Activated T-cell treated with anti-CD3 and anti-CD28 coated beads for 24 hours (primary cell): ENCODE results near the gene AOAH.
"Not testable (repeated sequence)": the region's sequence is repeated elsewhere in the genome, so short reads cannot be mapped to it uniquely, and the experiment has no call there.

Experiments
- DNase-seq: peaks from one replicate; pipeline ENCODE4 v3.0.0-alpha.2; 2020; ENCODE audit warnings: low read depth

The AOAH gene

DNA sequence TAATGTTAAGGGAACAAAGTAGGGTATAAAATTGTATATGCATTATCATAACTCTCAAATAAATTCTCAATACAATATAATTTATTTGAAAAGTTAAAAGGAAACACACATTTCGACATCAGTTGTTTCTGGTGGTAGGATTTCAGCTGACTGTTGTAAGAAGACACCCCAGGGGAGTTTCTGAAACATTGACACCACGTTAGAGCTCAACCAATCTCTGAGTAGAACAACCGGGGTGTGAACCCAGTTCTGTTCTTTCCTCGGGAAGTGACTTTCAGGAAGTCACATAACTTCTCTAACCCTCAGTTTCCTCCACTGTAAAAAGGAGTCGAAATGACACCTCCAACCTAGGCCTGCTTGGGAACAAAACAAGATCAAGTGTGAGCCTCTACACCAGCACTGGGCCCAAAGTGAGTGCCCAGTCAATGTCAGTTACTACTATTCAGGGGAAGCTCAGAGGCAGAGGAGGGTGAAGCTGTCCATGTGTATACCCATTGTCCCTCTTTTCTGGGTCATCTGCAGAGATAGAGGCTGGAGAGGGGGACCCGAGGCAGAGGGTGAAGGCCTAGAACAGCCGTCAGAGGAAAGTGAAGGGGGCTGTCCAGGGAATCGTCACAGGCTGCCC lies 67.1 kb downstream of the AOAH start:
- DNase-seq: no peak

DNA sequence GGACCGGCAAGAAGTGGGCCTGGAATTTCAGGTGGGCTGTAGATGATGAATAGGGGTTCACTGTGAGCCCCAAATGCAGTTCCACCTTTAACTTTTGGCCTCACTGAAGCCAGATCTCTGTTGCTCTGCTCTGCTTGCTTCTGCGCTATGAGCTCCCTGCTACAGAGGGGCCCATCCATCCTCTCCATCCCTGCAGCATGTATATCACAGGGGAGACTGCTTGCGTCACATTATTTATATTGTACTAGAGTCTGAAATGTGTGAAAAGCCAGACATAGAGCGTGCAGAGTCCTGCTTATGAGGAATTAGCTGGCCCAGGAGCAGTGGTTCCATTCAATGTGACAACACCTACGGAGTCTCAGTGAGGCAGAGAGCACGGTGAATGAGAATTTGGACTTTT lies 69.9 kb downstream of the AOAH start:
- no peak for DNase-seq

GRCh38 chr7:36653663-36654355 lies 70.5 kb downstream of the AOAH start:
- DNase-seq: no peak

DNA sequence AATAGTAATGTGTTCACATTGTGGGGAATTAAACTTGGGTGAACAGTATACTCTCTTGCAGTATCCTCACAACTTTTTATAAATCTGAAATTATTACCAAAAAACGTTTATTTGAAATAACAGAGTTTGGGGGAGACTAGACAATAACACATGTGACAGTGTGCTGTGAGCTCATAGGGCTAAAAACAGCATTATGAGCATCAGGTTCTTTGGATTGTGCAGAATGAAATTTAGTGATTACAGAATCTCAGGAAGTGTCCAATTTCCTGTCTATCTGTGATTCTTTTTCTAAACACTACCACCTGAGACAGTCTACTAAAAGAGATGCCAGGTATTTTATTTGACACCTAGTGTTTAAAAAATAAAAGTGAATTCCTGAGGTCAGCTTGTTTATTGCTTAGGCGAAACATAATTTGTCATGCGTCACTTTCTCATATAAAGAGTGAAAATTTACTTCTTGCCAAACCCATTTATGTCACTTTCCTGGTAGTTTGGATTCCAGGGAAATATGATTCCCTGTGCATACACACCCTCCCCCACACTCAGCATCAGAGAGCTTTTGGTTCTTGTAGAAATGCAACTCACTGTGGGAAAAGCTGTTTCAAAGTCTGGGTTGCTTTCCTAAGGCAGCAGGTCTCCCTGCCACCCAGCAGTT lies 71.2 kb downstream of the AOAH start:
- DNase-seq: no peak

DNA sequence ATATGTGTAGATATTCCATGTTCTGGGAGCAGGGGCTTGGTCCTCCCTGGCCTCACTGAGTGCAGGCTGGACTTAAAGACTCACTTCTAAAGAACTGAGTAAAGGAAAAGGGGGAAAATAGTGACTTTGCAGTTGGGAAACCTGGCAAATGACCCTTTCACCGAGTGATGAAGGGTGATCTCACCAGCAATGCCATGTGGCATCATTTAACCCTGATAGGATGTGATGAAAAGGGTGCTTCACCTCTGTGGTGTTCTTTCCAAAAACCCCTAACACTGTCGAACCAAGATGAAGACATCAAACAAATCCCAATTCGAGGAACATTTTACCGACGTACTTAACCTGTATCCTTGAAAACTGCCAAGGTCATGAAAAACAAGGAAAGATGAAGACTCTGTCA lies 71.9 kb downstream of the AOAH start:
- no peak for DNase-seq

DNA sequence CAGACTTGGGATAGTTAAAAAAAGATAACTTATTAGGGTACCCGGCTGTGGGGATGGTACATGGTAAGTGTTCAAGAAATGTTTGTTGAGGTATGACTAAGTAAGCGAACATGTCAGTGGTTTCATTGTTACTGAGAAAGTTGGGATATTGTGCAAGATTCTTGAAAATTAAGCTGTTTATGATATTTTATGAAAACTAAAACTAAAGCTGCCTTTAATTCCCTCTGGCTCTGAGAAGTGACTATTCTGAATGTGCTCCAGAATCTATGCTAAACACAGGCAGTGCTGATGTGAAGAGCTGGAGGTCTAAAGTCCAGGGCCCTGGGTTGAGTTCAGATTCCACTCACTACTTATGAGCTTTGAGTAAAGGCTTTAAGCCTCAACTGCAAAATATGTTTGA lies 72.9 kb downstream of the AOAH start:
- DNase-seq: no peak

DNA sequence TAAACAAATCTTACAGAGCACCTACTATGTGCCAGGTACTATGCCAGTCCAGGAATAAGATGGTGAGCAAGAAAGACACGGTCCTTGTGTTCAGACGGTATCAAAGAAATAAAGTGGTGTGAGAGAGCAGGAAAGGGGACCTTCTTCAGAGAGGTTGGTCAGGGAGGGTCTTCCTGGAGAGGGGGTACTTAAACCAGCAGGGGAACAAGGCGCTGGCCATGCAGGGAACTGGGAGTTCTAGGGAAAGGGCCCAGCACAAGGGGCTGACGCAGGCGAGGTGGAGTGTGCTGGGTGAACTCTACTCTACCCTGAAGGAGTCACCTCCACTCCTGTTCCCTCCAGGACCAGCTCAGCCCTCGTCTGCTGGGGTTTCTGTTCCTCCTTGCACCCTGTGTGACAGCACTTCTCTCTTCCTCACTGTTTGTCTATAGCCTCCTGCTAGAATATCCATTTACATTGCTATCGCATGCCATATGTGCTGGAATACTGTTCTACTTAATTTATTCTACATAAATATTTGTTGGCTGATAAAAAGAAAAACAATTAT lies 73.5 kb downstream of the AOAH start:
- no peak for DNase-seq

- DNase-seq: no peak
These were observed 74.0 kb downstream of the AOAH start for GRCh38 chr7:36650320-36650719.

DNA sequence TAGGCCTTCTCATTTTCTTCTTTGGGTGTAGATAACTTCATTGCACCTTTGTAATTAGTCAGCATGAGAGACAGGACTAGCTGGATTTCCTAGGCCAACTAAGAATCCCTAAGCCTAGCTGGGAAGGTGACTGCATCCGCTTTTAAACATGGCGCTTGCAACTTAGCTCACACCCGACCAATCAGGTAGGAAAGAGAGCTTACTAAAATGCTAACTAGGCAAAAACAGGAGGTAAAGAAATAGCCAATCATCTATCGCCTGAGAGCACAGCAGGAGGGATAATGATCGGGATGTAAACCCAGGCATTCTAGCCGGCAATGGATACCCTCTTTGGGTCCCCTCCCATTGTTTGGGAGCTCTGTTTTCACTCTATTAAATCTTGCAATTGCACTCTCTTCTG lies 75.0 kb downstream of the AOAH start:
- not testable (repeated sequence) for DNase-seq

DNA sequence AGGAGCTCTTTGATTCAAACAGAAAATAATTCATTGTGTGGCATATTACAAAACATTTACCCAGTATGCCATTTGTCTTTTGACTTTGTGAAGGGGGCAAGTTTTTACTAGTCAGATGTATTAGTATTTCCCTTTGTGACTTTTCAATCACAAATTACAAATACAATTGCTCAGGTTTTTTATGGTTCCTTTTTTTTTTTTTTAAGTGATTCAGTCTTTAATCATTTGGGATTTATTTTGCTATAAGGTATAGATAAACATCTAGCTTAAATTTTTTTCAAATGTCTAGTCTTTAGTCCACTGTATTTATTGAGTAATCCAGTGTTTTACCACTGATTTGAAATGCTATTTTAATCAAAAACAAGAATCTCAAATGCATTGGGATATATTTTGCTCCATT lies 75.9 kb downstream of the AOAH start:
- DNase-seq: no peak

DNA sequence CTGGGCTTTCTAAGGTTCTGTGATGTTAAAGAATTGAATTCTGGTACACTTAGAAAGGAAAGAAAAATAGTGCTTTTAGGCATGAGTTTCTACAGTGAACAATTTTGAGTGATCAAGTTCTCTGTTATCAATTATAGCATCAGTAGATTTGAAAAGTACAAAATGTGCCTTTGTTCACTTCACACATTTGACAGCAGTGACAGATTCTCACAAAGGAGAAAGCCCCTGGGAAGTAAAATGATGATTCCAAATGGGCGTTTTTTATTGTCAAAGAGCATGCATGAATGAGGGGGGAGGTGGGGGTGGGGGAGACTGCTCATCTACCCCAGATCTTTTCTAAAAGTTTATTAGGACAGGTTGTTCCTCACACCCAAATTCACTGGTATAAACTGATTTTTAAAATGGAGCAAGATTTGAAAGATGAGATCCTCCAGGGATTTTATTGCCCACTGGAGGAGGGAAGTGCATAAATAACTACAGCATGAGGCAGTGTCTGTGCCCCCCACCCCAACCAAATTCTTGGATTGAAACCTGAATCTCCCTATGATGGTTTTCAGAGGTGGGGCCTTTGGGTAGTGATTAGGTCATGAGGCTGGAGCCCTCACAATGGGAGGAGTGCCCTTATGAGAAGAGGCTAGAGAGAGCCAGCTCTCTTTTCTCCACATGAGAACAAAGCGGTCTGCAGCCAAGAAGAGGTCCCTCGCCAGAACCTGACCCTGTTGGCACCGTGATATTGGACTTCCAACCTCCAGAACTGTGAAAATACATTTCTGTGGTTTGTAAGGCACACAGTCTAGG lies 79.5 kb downstream of the AOAH start:
- DNase-seq: no peak

- DNase-seq: no peak
These were observed 81.9 kb downstream of the AOAH start for GRCh38 chr7:36642414-36642813.

- no peak for DNase-seq
These were observed 82.3 kb downstream of the AOAH start for GRCh38 chr7:36642010-36642409.

- no peak for DNase-seq
These were observed 83.6 kb downstream of the AOAH start for GRCh38 chr7:36640682-36641081.

- DNase-seq: peak; percentile 7
These were observed 84.5 kb downstream of the AOAH start for GRCh38 chr7:36639826-36640225.

GRCh38 chr7:36638586-36639263 lies 85.6 kb downstream of the AOAH start:
- DNase-seq: no peak

GRCh38 chr7:36638140-36638539 lies 86.2 kb downstream of the AOAH start:
- DNase-seq: no peak

DNA sequence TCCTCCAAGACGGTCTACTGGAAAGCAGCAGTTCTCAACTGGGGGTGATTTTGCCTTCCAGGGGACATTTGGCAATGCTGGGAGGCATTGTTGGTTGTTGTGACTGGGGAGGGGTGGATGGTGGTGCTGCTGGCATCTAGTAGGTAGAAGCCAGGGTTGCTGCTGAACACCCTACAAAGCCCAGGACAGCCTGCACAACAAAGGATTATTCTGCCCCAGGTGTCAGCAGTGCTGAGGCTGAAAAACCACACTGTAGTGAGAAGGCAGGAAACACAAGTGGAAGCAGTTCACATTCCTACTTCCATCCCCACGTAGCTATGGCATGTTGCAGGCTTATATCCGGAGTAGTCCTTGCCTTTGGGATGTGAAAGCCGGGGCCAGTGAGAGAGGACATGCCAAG lies 86.9 kb downstream of the AOAH start:
- no peak for DNase-seq

GRCh38 chr7:36636126-36636525 lies 88.2 kb downstream of the AOAH start:
- no peak for DNase-seq

GRCh38 chr7:36635091-36635490 lies 89.2 kb downstream of the AOAH start:
- DNase-seq: no peak

DNA sequence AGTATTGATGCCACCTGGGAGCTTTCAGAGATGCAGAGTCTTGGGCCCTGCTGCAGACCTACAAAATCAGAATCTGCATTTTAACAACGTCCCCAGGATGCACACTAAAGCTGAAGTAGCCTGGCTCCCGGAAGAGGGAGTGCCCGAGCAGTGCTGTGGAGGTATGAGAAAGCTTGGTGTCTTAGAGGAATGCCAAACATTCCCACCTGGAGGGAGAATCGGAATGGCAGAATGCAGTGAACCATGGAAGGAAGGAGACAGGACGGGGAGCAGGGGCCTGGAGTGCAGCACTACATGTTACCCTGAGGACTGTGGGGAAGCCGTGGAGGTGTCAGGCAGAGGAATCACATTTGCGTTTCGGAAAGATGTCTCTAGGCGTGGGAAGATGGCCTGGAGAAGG lies 90.9 kb downstream of the AOAH start:
- DNase-seq: no peak

- no peak for DNase-seq
These were observed 94.1 kb downstream of the AOAH start for GRCh38 chr7:36630112-36630650.
